ENCODE measurements around the gene GHDC. TPM values are rescaled to one million over a fixed set of nuclear protein-coding genes. Genes with fewer than 3 reads are reported as not detected.

GHDC gene
- total and polyA plus RNA-seq, 2 of the 13 experiments (the other 11 are each of a cell fraction or from before 2014, with no cell fraction given) = 15.4 to 22.5 TPM

GRCh38 chr17:42224651-42225050 lies 30.4 kb upstream of the GHDC start:
- Histone ChIP-seq H3K9ac (ENCODE audit: insufficient read depth, low read depth, low read length) (no peak overlapping the region), H3K4me2 (ENCODE audit: low read depth, low read length) (no peak overlapping the region), H3K27me3 (ENCODE audit: control insufficient read depth in 1 of 2, insufficient read depth in 2 of 2, low read length in 2 of 2) (no peaks in the 10 kb centered on the region), H2AFZ (ENCODE audit: low read length) (no peak overlapping the region), H3K27ac (ENCODE audit: extremely low read length, insufficient read depth, low read length) (no peak overlapping the region), H3K4me3 (replicated peaks in 1 of 3; ENCODE audit: insufficient read depth in 1 of 3, low read depth in 2 of 3, low read length in 3 of 3) (no peak overlapping the region), H3K4me1 (ENCODE audit: insufficient read depth, low read length) (no peaks in the 10 kb centered on the region), H4K20me1 (ENCODE audit: insufficient read depth, low read length) (no peaks in the 10 kb centered on the region), H3K36me3 (replicated peaks in 1 of 2; ENCODE audit: control insufficient read depth in 1 of 2, insufficient read depth in 2 of 2, low read length in 2 of 2) (peaks cover 11 to 21% of the 10 kb centered on the region in 2 experiments; a peak in 4 of 5 replicates), H3K9me3 (ENCODE audit: low read length) (no peaks in the 10 kb centered on the region), H3K79me2 (ENCODE audit: insufficient read depth, low read length) (no peaks in the 10 kb centered on the region)
- ATAC-seq (no peak), DNase-seq (ENCODE audit: low spot score) (no peak), FAIRE-seq (no peak)
- WGBS (ENCODE audit: low lambda C conversion rate) = 92% methylated on average over 6 of the region's 6 CpGs
- CTCF ChIA-PET (ENCODE audit: low intra/inter-chr PET ratio, low total read pairs) = no interaction called here
- POLR2A ChIA-PET = no interaction called here
- in situ Hi-C loops (cut with HindIII; ENCODE audit: extremely low pct_ligation_motif_present, low pct_unique_long_range_greater_than_20kb) (no loop called here), intact Hi-C loops (cut with micrococcal nuclease; ENCODE audit: unreplicated experiment) (loop anchor here (10.0 kb wide), 1 partner anchor 60 kb away; the partner anchor contains the start of gene STAT5A)
- BruUV-seq (replicated peaks) = no TSS peak
- no peak for TF ChIP-seq ZBTB8A (CRISPR knock-in tag; IDR thresholded peaks at IDR 0.05; ENCODE audit: borderline replicate concordance, low read depth)
- no peak for TF ChIP-seq SOX5 (CRISPR knock-in tag; IDR thresholded peaks at IDR 0.05; ENCODE audit: borderline replicate concordance)
- no peak for TF ChIP-seq ZNF704 (CRISPR knock-in tag; IDR thresholded peaks at IDR 0.05; ENCODE audit: borderline replicate concordance)
- TF ChIP-seq ZNF614 (CRISPR knock-in tag; IDR thresholded peaks at IDR 0.05; ENCODE audit: borderline replicate concordance) = no peak
- TF ChIP-seq ZNF773 (CRISPR knock-in tag; IDR thresholded peaks at IDR 0.05; ENCODE audit: borderline replicate concordance) = no peak
- TF ChIP-seq TCF7L2 (IDR thresholded peaks at IDR 0.05; ENCODE audit: low read depth, low read length) = no peak
- TF ChIP-seq SNRNP70 (IDR thresholded peaks at IDR 0.05; ENCODE audit: low read depth, low read length) = no peak
- TF ChIP-seq ZNF552 (CRISPR knock-in tag; IDR thresholded peaks at IDR 0.05; ENCODE audit: borderline replicate concordance) = no peak
- TF ChIP-seq XRCC5 (optimal IDR thresholded peaks at IDR 0.05; ENCODE audit: low read length) = no peak
- TF ChIP-seq HNRNPUL1 (IDR thresholded peaks at IDR 0.05; ENCODE audit: low read depth, low read length) = no peak
